Fibroblast of skin of scalp (primary cell): Measurements from ENCODE around the gene RAB4B.
"Not testable (repeated sequence)": the region's sequence is repeated elsewhere in the genome, so short reads cannot be mapped to it uniquely, and the experiment has no call there.

ENCODE experiments used
- DNase-seq: peaks from one replicate; pipeline ENCODE4 v3.0.0-alpha.2; 2013

The RAB4B gene

GRCh38 chr19:40803857-40804782 is 26.1 kb downstream of the RAB4B start:
- DNase-seq, result no peak

GRCh38 chr19:40804783-40805242 is 26.8 kb downstream of the RAB4B start:
- DNase-seq, result no peak

- DNase-seq, result no peak
These were observed 27.3 kb downstream of the RAB4B start for GRCh38 chr19:40805258-40805868.

GRCh38 chr19:40806423-40807146 is 28.5 kb downstream of the RAB4B start:
- DNase-seq, result peak; percentile 98

- no peak for DNase-seq
These were observed 29.3 kb downstream of the RAB4B start for GRCh38 chr19:40807147-40808020.

GRCh38 chr19:40808021-40808325 is 29.9 kb downstream of the RAB4B start:
- no peak for DNase-seq

GRCh38 chr19:40808497-40808896 is 30.4 kb downstream of the RAB4B start:
- no peak for DNase-seq

- no peak for DNase-seq
These were observed 31.5 kb downstream of the RAB4B start for GRCh38 chr19:40809358-40810086.

GRCh38 chr19:40810160-40810559 is 32.1 kb downstream of the RAB4B start:
- DNase-seq, result no peak

GRCh38 chr19:40810649-40811408 is 32.8 kb downstream of the RAB4B start:
- DNase-seq, result peak; percentile 69

GRCh38 chr19:40811478-40812341 is 33.7 kb downstream of the RAB4B start:
- DNase-seq, result no peak

- not testable (repeated sequence) for DNase-seq
These were observed 34.5 kb downstream of the RAB4B start for GRCh38 chr19:40812571-40812970.

GRCh38 chr19:40813182-40813581 is 35.1 kb downstream of the RAB4B start:
- DNase-seq, result peak; percentile 37

- no peak for DNase-seq
These were observed 37.2 kb downstream of the RAB4B start for GRCh38 chr19:40815223-40815622.

- peak; percentile 48 for DNase-seq
These were observed 40.7 kb downstream of the RAB4B start for GRCh38 chr19:40818480-40819399.

GRCh38 chr19:40819479-40820234 is 41.6 kb downstream of the RAB4B start:
- DNase-seq, result peak; percentile 32

- no peak for DNase-seq
These were observed 44.1 kb downstream of the RAB4B start for GRCh38 chr19:40822161-40822560.
